Activated naive CD4-positive, alpha-beta T cell treated with Interleukin-2 at 50 U/mL for 16 hours (primary cell): ENCODE measurements around the gene HOXA7.

ENCODE experiments used
- DNase-seq: peaks from one replicate; pipeline ENCODE4 v3.0.0-alpha.2; 2020

Gene HOXA7

GRCh38 chr7:27145914-27146412 is 10.5 kb downstream of the HOXA7 start:
- DNase-seq, result no peak

GRCh38 chr7:27145165-27145913 is 11.1 kb downstream of the HOXA7 start:
- DNase-seq, result no peak

DNA sequence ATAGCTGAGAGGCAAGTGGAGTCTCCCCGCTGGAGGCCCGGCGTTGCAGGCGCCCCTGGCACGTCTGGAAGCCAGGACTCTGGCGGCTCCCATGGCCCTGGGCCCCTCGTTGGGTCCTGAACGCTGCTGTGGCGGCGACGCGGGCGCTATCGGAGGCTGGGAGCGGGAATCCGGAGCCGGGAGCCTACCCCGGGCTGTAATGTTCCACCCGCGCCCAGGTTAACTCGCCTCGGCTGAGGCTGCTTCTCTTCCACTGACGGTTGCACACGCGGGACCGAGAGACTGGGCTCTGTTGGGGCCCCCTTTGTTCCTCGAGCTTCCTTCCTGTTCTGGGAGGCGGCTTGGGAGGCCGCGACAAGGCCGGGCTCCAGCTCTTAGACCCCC is 11.7 kb downstream of the HOXA7 start:
- no peak for DNase-seq

GRCh38 chr7:27143950-27144780 is 12.3 kb downstream of the HOXA7 start:
- no peak for DNase-seq

DNA sequence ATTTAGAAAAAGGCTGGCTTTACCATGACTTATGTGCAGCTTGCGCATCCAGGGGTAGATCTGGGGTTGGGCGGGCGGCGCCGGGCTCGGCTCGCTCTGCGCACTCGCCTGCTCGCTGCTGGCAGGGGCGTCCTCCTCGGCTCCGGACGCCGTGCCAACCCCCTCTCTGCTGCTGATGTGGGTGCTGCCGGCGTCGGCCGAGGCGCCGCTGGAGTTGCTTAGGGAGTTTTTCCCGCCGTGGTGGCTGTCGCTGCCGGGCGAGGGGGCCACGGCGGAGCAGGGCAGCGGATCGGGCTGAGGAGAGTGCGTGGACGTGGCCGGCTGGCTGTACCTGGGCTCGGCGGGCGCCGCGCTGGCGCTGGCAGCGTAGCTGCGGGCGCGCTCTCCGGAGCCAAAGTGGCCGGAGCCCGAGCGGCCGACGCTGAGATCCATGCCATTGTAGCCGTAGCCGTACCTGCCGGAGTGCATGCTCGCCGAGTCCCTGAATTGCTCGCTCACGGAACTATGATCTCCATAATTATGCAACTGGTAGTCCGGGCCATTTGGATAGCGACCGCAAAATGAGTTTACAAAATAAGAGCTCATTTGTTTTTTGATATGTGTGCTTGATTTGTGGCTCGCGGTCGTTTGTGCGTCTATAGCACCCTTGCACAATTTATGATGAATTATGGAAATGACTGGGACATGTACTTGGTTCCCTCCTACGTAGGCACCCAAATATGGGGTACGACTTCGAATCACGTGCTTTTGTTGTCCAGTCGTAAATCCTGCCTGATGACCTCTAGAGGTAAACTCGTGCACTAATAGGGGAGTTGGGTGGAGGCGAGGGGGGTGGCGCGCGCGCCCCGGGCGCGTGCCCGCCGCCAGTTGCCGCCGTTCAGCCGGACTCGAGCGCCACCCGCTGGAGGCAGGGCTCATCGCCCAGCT is 13.2 kb downstream of the HOXA7 start, which contains the start of gene HOXA5:
TSS of gene HOXA5 (minus strand) at position 659 of the 927 bp plus-strand sequence. CDS start at position 585, 74 bp downstream.
- no peak for DNase-seq

- DNase-seq, result no peak
Measured at GRCh38 chr7:27142580-27143022, 13.9 kb downstream of the HOXA7 start.

DNA sequence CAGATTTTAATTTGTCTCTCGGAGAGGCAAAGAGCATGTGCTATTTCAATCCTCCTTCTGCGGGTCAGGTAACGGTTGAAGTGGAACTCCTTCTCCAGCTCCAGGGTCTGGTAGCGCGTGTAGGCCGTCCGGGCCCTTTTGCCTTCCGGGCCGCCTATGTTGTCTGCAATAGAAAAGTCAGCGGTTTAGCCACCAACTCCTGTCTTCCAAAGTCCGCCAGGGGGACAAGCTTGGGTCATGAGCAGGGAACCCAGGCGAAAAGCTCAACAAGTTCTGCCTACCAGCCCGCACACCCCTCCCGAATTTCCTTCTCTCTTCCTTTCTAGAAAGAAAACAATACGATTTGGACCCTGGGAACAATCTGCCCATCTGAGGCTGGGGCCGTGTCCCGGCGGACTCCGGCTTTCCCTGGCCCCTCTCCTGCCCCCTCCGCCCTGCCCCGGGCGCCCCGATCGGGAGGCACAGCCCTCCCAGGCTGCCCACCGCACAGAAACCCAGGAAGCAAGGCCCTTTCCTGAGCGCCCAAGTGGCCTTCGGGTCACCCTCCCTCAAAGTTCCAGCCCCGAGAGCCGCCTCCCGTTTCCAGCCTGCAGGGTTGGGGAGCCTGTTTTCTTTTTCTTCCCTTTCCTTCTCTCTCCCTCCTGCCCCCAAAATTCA is 14.4 kb downstream of the HOXA7 start:
- DNase-seq, result no peak

- DNase-seq, result no peak
Measured at GRCh38 chr7:27141137-27141922, 15.1 kb downstream of the HOXA7 start.

- no peak for DNase-seq
Measured at GRCh38 chr7:27140126-27140857, 16.2 kb downstream of the HOXA7 start.

DNA sequence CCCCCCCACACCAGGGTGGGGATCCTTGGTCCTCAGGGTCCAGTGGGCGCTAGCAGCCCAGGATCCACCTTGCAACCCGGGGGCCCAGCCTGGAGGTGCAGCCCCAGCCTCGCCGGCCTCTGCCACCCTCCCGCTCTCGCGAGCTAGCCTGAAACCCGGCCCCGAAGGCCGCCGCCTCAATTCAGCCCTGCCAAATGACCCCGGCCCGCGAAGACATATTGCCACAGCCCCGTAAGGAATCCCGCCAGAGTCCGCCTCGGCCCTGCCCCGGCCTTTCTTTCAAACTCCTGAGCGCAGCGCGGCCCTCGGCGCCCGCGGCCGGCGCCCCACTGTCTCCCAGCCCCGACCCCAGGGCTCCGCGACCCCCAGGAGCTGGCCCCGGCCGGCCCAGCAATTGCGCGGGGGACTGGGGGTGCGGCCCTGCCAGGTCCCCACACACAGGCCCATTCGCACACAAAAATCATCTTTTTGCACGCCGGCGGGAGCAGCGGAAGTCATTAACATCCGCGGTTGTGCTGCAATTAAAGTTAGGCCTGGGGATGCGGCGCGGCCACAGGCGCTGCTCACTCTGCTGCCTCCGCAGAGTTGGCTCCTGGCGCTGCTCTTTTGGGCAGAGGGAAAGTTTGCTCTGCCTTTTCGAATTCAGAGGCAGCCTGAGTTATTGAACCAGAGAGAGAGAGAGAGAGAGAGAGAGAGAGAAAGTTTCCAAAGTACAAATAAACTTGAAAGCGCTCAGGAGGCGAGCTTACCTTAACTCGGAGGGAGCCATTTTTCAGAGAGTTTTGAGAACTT is 16.9 kb downstream of the HOXA7 start:
- DNase-seq, result no peak

DNA sequence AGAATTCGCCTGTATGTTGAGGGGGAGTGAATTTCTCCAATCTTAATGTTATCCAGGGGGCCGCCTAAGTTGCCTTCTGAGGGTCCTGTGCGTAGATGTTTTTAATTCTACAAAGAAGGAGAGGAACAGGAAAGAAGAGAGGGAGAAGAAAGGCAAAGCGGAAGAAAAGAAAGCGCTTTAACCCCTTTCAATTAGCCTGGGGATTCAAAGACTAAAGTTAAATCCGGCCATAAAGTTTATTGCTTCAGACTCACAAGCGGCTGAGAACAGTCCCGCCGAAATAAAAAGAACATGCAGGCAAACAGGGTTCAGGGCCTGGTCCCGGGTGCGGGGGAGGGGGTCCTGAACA is 17.5 kb downstream of the HOXA7 start:
- DNase-seq, result no peak

DNA sequence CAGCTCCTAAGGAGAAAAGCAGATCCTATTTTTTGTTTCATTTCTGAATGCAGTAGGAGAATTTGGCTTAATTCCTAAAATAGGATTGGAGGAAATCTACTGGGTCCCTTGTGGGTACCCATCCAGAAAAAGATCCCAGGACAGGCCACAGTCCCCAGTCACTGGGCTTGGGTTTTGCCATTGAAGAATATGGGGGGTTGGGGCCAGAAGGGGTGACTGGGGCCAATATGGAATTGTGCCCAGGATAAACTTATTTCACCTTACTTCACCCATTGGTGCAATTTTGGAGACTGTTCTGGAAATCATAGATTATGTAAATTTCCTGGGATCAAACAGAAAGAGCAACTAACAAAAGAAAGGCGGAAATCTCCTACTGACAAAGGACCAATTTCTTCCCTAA is 18.0 kb downstream of the HOXA7 start:
- no peak for DNase-seq

- DNase-seq, result no peak
Measured at GRCh38 chr7:27137640-27138315, 18.7 kb downstream of the HOXA7 start.

DNA sequence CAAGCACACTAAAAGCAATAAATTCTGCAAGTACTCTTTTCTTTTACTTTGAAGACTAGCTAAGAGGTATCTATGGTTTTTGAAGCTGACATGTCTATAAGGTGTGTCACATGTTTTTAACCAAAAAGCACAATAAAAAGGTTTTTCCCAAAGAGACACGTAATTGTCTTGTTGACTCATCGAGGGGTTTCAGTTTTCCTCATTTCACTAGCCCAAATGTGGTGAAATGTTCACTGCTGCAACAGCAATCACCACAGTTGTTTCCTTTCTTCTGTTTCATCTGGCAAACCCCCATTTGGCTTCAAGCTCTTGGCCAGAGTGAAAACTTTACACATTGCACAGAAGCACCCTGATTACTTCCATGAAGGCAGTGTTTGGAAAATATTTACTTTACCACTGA is 22.1 kb downstream of the HOXA7 start:
- DNase-seq, result no peak

DNA sequence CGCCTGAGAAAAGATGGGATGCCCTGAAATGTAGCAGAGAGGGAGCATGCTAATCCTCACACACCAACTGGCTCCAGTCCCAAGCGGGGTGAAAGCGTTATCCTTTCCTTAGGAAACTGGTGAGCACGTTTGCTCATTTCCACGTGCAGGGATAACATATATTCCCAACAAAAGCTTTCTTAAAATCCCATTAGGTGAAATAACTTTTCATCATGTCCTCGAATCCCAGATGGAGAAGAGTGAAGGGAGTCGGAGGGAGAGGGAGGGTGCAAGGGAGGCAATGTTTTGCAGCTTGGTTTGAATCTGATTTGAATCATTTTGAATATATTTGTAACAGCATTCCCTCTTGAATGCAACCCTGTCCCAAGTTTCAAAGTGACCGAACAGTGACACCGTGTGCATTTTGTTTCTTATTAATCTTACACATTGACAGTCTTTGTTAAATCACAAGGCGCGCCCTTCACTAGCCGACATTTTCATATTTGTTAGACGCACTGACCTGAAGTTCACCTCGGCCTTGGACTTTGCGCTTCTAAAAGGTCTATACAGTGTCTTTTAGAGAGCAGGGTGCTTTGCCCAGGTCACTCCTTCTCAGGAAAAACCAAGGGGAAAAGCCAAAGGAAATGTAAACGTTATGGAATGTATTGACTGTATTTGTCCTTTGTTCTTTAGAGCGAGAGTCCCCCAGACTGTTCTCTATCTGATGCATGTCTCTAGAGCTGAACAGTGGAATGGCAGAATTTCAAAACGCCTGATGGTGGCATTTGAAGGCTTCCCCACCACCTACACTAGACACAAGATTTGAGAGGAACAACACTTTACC is 22.9 kb downstream of the HOXA7 start:
- no peak for DNase-seq

- DNase-seq, result no peak
Measured at GRCh38 chr7:27132978-27133377, 23.5 kb downstream of the HOXA7 start.

DNA sequence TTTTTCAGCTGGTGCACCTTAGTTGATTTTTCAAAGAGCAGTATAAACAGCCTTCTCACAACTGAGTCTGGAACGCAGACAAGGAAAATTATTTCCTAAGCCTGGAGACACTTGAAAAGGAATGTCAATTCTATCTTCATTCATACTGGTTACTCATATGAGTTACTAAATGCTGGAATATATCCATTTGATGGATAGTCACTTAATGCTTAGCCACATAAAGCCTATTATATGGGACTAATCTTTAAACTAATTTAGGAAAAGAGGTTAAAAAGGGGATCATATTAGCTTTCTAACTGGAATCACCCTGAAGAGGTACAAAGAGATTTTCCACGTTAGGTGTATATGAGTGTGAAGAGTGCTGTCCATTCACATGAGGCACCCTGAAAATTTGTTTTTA is 24.3 kb downstream of the HOXA7 start:
- DNase-seq, result no peak

DNA sequence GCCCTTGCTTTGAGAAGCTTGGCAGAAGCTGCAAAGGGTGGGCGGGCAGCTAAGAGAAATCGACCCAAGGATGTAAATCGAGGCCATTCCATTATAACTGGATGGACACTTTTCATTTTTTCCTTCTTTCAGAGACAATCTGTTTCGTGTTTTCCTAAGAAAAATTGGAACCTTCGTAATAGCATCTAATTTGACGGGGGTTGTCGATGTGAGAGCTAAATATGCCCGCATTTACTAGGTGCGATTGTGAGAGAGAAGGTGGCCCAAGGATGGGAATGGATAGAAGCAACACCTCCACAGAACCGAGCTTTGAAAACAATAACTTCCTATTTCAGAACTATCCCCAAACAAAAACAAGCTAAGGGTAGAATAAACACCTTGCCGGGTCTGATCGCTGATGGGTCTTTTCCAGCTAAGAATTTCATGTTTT is 25.1 kb downstream of the HOXA7 start:
- DNase-seq, result no peak
